GM18519 (cell line): ENCODE results near the gene UNCX.
"Not testable (repeated sequence)": the region's sequence is repeated elsewhere in the genome, so short reads cannot be mapped to it uniquely, and the experiment has no call there.

Experiments used
- ATAC-seq: cut with Tn5 transposase; IDR thresholded peaks from one replicate; pipeline ENCODE4 v1.9.1; 2021; ENCODE audit warnings: mild to moderate bottlenecking, moderate library complexity; ENCODE audit not compliant: unreplicated experiment, low FRiP score

Gene UNCX

GRCh38 chr7:1232623-1233332 is at the start of gene UNCX:
TSS of gene UNCX (plus strand) at chr7:1232872. CDS start at chr7:1233018, 146 bp downstream.
- no peak for ATAC-seq

- ATAC-seq, result no peak
Observed at GRCh38 chr7:1187127-1187526, 45.5 kb upstream of the UNCX start.

GRCh38 chr7:1188720-1189294 is 43.9 kb upstream of the UNCX start:
- no peak for ATAC-seq

GRCh38 chr7:1189986-1190772 is 42.5 kb upstream of the UNCX start:
- no peak for ATAC-seq

GRCh38 chr7:1192171-1192676 is 40.4 kb upstream of the UNCX start:
- no peak for ATAC-seq

- no peak for ATAC-seq
Observed at GRCh38 chr7:1193593-1194424, 38.9 kb upstream of the UNCX start.

GRCh38 chr7:1196441-1196840 is 36.2 kb upstream of the UNCX start:
- not testable (repeated sequence) for ATAC-seq

- no peak for ATAC-seq
Observed at GRCh38 chr7:1196950-1197349, 35.7 kb upstream of the UNCX start.

- no peak for ATAC-seq
Observed at GRCh38 chr7:1197997-1198625, 34.6 kb upstream of the UNCX start.

GRCh38 chr7:1200045-1200444 is 32.6 kb upstream of the UNCX start:
- no peak for ATAC-seq

- ATAC-seq, result no peak
Observed at GRCh38 chr7:1201916-1202315, 30.8 kb upstream of the UNCX start.

- ATAC-seq, result not testable (repeated sequence)
Observed at GRCh38 chr7:1202914-1203313, 29.8 kb upstream of the UNCX start.

- ATAC-seq, result no peak
Observed at GRCh38 chr7:1204460-1205140, 28.1 kb upstream of the UNCX start.

GRCh38 chr7:1205742-1206141 is 26.9 kb upstream of the UNCX start:
- ATAC-seq, result not testable (repeated sequence)

GRCh38 chr7:1209097-1209496 is 23.6 kb upstream of the UNCX start:
- ATAC-seq, result no peak

GRCh38 chr7:1210321-1210978 is 22.2 kb upstream of the UNCX start:
- no peak for ATAC-seq

GRCh38 chr7:1210979-1211608 is 21.6 kb upstream of the UNCX start:
- ATAC-seq, result no peak

GRCh38 chr7:1211611-1212010 is 21.1 kb upstream of the UNCX start:
- ATAC-seq, result no peak
